Measurements from ENCODE around the gene TSNAXIP1. TPM values are rescaled to one million over a fixed set of nuclear protein-coding genes. Genes with fewer than 3 reads are reported as not detected.

The TSNAXIP1 gene
- total RNA-seq, 4 donors from 2014 or later = 0.34 to 1.4 (median 0.87) TPM

DNA sequence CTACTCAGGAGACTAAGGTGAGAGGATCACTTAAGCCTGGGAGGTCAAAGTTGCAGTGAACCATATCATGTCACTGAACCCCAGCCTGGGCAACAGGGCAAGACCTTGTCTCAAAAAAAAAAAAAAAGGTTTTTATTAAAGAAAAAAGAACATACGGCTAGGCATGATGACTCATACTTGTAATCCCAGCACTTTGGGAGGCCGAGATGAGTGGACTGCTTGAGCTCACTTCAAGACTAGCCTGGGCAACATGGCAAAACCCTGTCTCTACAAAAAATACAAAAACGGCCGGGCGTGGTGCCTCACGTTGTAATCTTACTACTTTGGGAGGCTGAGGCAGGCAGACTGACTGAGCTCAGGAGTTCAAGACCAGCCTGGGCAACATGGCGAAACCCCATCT is 38.7 kb upstream of the TSNAXIP1 start:
- whole genome bisulfite sequencing = 88% methylated on average over 7 of the region's 7 CpGs
- Histone ChIP-seq H3K4me3 (no peak overlapping the region), H3K9me3 (no peaks in the 10 kb centered on the region), H3K27me3 (no peaks in the 10 kb centered on the region), H3K36me3 (peaks cover 20% of the 10 kb centered on the region), H3K4me1 (peaks cover 3% of the 10 kb centered on the region), H3K27ac (no peak overlapping the region)
- TF ChIP-seq POLR2AphosphoS5 (IDR thresholded peaks at IDR 0.05) = no peak
- TF ChIP-seq EP300 (IDR thresholded peaks at IDR 0.05) = no peak
- TF ChIP-seq POLR2A (IDR thresholded peaks at IDR 0.05) = no peak
- TF ChIP-seq, protein P1, sequence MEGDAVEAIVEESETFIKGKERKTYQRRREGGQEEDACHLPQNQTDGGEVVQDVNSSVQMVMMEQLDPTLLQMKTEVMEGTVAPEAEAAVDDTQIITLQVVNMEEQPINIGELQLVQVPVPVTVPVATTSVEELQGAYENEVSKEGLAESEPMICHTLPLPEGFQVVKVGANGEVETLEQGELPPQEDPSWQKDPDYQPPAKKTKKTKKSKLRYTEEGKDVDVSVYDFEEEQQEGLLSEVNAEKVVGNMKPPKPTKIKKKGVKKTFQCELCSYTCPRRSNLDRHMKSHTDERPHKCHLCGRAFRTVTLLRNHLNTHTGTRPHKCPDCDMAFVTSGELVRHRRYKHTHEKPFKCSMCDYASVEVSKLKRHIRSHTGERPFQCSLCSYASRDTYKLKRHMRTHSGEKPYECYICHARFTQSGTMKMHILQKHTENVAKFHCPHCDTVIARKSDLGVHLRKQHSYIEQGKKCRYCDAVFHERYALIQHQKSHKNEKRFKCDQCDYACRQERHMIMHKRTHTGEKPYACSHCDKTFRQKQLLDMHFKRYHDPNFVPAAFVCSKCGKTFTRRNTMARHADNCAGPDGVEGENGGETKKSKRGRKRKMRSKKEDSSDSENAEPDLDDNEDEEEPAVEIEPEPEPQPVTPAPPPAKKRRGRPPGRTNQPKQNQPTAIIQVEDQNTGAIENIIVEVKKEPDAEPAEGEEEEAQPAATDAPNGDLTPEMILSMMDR (IDR thresholded peaks at IDR 0.05) = no peak
- no peak for DNase-seq (ENCODE audit: low spot score in 2 of 2)

- no peaks in the 10 kb centered on the region for H3K9me3 ChIP-seq
- no peak for DNase-seq (ENCODE audit: low spot score in 2 of 2)
- no peak for TF ChIP-seq POLR2A (IDR thresholded peaks at IDR 0.05)
- TF ChIP-seq EP300 (IDR thresholded peaks at IDR 0.05) = no peak
- no peak for TF ChIP-seq POLR2AphosphoS5 (IDR thresholded peaks at IDR 0.05)
- TF ChIP-seq, protein P1 (IDR thresholded peaks at IDR 0.05) = no peak
- H3K36me3 ChIP-seq = peaks cover 15% of the 10 kb centered on the region
- 96% methylated on average over 6 of the region's 6 CpGs for WGBS
- no peak overlapping the region for H3K27ac ChIP-seq
- no peak overlapping the region for H3K4me3 ChIP-seq
- peaks cover 14% of the 10 kb centered on the region for H3K4me1 ChIP-seq
- no peaks in the 10 kb centered on the region for H3K27me3 ChIP-seq
These were observed 36.2 kb upstream of the TSNAXIP1 start for GRCh38 chr16:67770346-67770991.

GRCh38 chr16:67773099-67773498 is 33.6 kb upstream of the TSNAXIP1 start:
- WGBS = 29% methylated on average over 4 of the region's 4 CpGs
- DNase-seq (ENCODE audit: low spot score in 2 of 2) = no peak
- no peaks in the 10 kb centered on the region for H3K27me3 ChIP-seq
- TF ChIP-seq POLR2AphosphoS5 (IDR thresholded peaks at IDR 0.05) (no peak), EP300 (IDR thresholded peaks at IDR 0.05) (no peak), POLR2A (IDR thresholded peaks at IDR 0.05) (no peak)
- TF ChIP-seq, protein P1 (IDR thresholded peaks at IDR 0.05) = no peak
- no peak overlapping the region for H3K4me3 ChIP-seq
- no peak overlapping the region for H3K27ac ChIP-seq
- no peaks in the 10 kb centered on the region for H3K9me3 ChIP-seq
- peaks cover 14% of the 10 kb centered on the region for H3K4me1 ChIP-seq
- H3K36me3 ChIP-seq = peaks cover 9% of the 10 kb centered on the region

GRCh38 chr16:67773569-67774456 is 32.9 kb upstream of the TSNAXIP1 start:
- H3K36me3 ChIP-seq = peaks cover 9% of the 10 kb centered on the region
- TF ChIP-seq POLR2A (IDR thresholded peaks at IDR 0.05) (no peak), POLR2AphosphoS5 (IDR thresholded peaks at IDR 0.05) (no peak), EP300 (IDR thresholded peaks at IDR 0.05) (no peak)
- TF ChIP-seq, protein P1 (IDR thresholded peaks at IDR 0.05) = no peak
- no peak overlapping the region for H3K27ac ChIP-seq
- H3K9me3 ChIP-seq = no peaks in the 10 kb centered on the region
- H3K27me3 ChIP-seq = no peaks in the 10 kb centered on the region
- no peak for DNase-seq (ENCODE audit: low spot score in 2 of 2)
- 67% methylated on average over 6 of the region's 6 CpGs for WGBS
- H3K4me1 ChIP-seq = peaks cover 14% of the 10 kb centered on the region
- H3K4me3 ChIP-seq = no peak overlapping the region

GRCh38 chr16:67774457-67774853 is 32.2 kb upstream of the TSNAXIP1 start:
- Histone ChIP-seq H3K27ac (no peak overlapping the region), H3K36me3 (peaks cover 9% of the 10 kb centered on the region), H3K9me3 (no peaks in the 10 kb centered on the region), H3K4me3 (no peak overlapping the region), H3K27me3 (no peaks in the 10 kb centered on the region), H3K4me1 (peaks cover 15% of the 10 kb centered on the region)
- TF ChIP-seq POLR2AphosphoS5 (IDR thresholded peaks at IDR 0.05) = no peak
- WGBS = 76% methylated on average over 3 of the region's 3 CpGs
- no peak for DNase-seq (ENCODE audit: low spot score in 2 of 2)

All from suprapubic skin (tissue), 4 donors.